HEK293 (cell line): ENCODE data around the gene ARPC1A.

Source experiments
- BCL11A ChIP-seq: fragments of 450-650 bp; formaldehyde crosslinking; IDR thresholded peaks from 2 replicates; pipeline ENCODE4 v1.5.1; 2016; ENCODE audit warnings: low read depth, missing biosample characterization, missing genetic modification characterization
- CTCF ChIP-seq: fragments of 450-650 bp; formaldehyde crosslinking; IDR thresholded peaks from 2 replicates; pipeline ENCODE4 v1.5.1; 2016; ENCODE audit warnings: missing biosample characterization, missing genetic modification characterization
- FEZF1 ChIP-seq: fragments of 450-650 bp; formaldehyde crosslinking; IDR thresholded peaks from 2 replicates; pipeline ENCODE4 v1.5.1; 2016; ENCODE audit warnings: missing biosample characterization, missing genetic modification characterization
- KLF7 ChIP-seq: fragments of 450-650 bp; formaldehyde crosslinking; IDR thresholded peaks from 2 replicates; pipeline ENCODE4 v1.5.1; 2016; ENCODE audit warnings: missing biosample characterization, missing genetic modification characterization, borderline replicate concordance
- PRDM10 ChIP-seq: fragments of 450-650 bp; formaldehyde crosslinking; IDR thresholded peaks from 2 replicates; pipeline ENCODE4 v1.5.1; 2016; ENCODE audit warnings: missing biosample characterization, missing genetic modification characterization
- YY1 ChIP-seq: fragments of 450-650 bp; formaldehyde crosslinking; IDR thresholded peaks from 2 replicates; pipeline ENCODE4 v1.5.1; 2018; ENCODE audit warnings: missing biosample characterization, missing genetic modification characterization
- ZBTB20 ChIP-seq: fragments of 450-650 bp; formaldehyde crosslinking; IDR thresholded peaks from 2 replicates; pipeline ENCODE4 v1.5.1; 2016; ENCODE audit warnings: missing biosample characterization, missing genetic modification characterization
- ZBTB7A ChIP-seq: fragments of 450-650 bp; formaldehyde crosslinking; IDR thresholded peaks from 2 replicates; pipeline ENCODE4 v1.5.1; 2016; ENCODE audit warnings: low read depth, missing biosample characterization, missing genetic modification characterization
- ZFP41 ChIP-seq: fragments of 450-650 bp; formaldehyde crosslinking; IDR thresholded peaks from 2 replicates; pipeline ENCODE4 v1.5.1; 2016; ENCODE audit warnings: missing biosample characterization, missing genetic modification characterization, borderline replicate concordance
- ZNF157 ChIP-seq: fragments of 450-650 bp; formaldehyde crosslinking; IDR thresholded peaks from 2 replicates; pipeline ENCODE4 v1.5.1; 2016; ENCODE audit warnings: missing biosample characterization, missing genetic modification characterization
- ZNF23 ChIP-seq: fragments of 450-650 bp; formaldehyde crosslinking; IDR thresholded peaks from 2 replicates; pipeline ENCODE4 v1.5.1; 2016; ENCODE audit warnings: missing biosample characterization, missing genetic modification characterization, borderline replicate concordance
- ZNF362 ChIP-seq: fragments of 450-650 bp; formaldehyde crosslinking; IDR thresholded peaks from 2 replicates; pipeline ENCODE4 v1.5.1; 2016; ENCODE audit warnings: missing biosample characterization, missing genetic modification characterization
- ZNF404 ChIP-seq: fragments of 450-650 bp; formaldehyde crosslinking; IDR thresholded peaks from 2 replicates; pipeline ENCODE4 v1.5.1; 2017; ENCODE audit warnings: missing biosample characterization, missing genetic modification characterization
- ZNF521 ChIP-seq: fragments of 450-650 bp; formaldehyde crosslinking; IDR thresholded peaks from 2 replicates; pipeline ENCODE4 v1.5.1; 2017; ENCODE audit warnings: missing biosample characterization, mild to moderate bottlenecking, missing genetic modification characterization
- ZNF623 ChIP-seq: fragments of 450-650 bp; formaldehyde crosslinking; IDR thresholded peaks from 2 replicates; pipeline ENCODE4 v1.5.1; 2016; ENCODE audit warnings: missing biosample characterization, missing genetic modification characterization
- ZNF654 ChIP-seq: fragments of 450-650 bp; formaldehyde crosslinking; IDR thresholded peaks from 2 replicates; pipeline ENCODE4 v1.5.1; 2016; ENCODE audit warnings: low read depth, missing biosample characterization, missing genetic modification characterization
- ZNF658 ChIP-seq: fragments of 450-650 bp; formaldehyde crosslinking; IDR thresholded peaks from 2 replicates; pipeline ENCODE4; 2016; ENCODE audit warnings: missing biosample characterization, missing genetic modification characterization
- ZNF677 ChIP-seq: fragments of 450-650 bp; IDR thresholded peaks from 2 replicates; pipeline ENCODE4 v1.5.0; 2018; ENCODE audit warnings: missing biosample characterization, mild to moderate bottlenecking, missing genetic modification characterization, moderate library complexity
- ZNF747 ChIP-seq: fragments of 450-650 bp; formaldehyde crosslinking; IDR thresholded peaks from 2 replicates; pipeline ENCODE4 v1.5.1; 2016; ENCODE audit warnings: missing biosample characterization, missing genetic modification characterization
- ZNF792 ChIP-seq: fragments of 450-650 bp; formaldehyde crosslinking; IDR thresholded peaks from 2 replicates; pipeline ENCODE4 v1.5.1; 2016; ENCODE audit warnings: missing biosample characterization, missing genetic modification characterization
- ZNF843 ChIP-seq: fragments of 450-650 bp; formaldehyde crosslinking; IDR thresholded peaks from 2 replicates; pipeline ENCODE4 v1.5.1; 2016; ENCODE audit warnings: missing biosample characterization, missing genetic modification characterization
- ZXDB ChIP-seq: fragments of 450-650 bp; formaldehyde crosslinking; IDR thresholded peaks from 2 replicates; pipeline ENCODE4 v1.5.1; 2016; ENCODE audit warnings: missing biosample characterization, missing genetic modification characterization
- TF ChIP-seq, protein P1 (sequence below): fragments of 450-650 bp; formaldehyde crosslinking; IDR thresholded peaks from 2 replicates; pipeline ENCODE4 v1.5.1; 2017; ENCODE audit warnings: missing biosample characterization, missing genetic modification characterization
- TF ChIP-seq, protein P2 (sequence below): fragments of 450-650 bp; formaldehyde crosslinking; IDR thresholded peaks from 2 replicates; pipeline ENCODE4; 2016; ENCODE audit warnings: missing biosample characterization, missing genetic modification characterization
- TF ChIP-seq, protein P3 (sequence below): fragments of 450-650 bp; formaldehyde crosslinking; IDR thresholded peaks from 2 replicates; pipeline ENCODE4 v1.5.1; 2016; ENCODE audit warnings: missing biosample characterization, missing genetic modification characterization, low read depth
- TF ChIP-seq, protein P4 (sequence below): fragments of 450-650 bp; formaldehyde crosslinking; IDR thresholded peaks from 2 replicates; pipeline ENCODE4 v1.5.1; 2016; ENCODE audit warnings: missing biosample characterization, missing genetic modification characterization

The ARPC1A gene

GRCh38 chr7:99374111-99375064 is 48.7 kb downstream of the ARPC1A start, which contains the start of gene ARPC1B (continued):
- TF ChIP-seq, protein P1, sequence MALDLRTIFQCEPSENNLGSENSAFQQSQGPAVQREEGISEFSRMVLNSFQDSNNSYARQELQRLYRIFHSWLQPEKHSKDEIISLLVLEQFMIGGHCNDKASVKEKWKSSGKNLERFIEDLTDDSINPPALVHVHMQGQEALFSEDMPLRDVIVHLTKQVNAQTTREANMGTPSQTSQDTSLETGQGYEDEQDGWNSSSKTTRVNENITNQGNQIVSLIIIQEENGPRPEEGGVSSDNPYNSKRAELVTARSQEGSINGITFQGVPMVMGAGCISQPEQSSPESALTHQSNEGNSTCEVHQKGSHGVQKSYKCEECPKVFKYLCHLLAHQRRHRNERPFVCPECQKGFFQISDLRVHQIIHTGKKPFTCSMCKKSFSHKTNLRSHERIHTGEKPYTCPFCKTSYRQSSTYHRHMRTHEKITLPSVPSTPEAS (tag by site-specific recombination) = no peak
- TF ChIP-seq ZNF677 (peak; percentile 13; the same call in 1 of the 2 replicates), ZNF23 (tag by site-specific recombination) (no peak), ZNF521 (no peak), ZNF747 (tag by site-specific recombination) (no peak), CTCF (tag by site-specific recombination) (no peak), ZNF362 (tag by site-specific recombination) (no peak), YY1 (no peak), PRDM10 (no peak), BCL11A (tag by site-specific recombination) (no peak), ZNF654 (tag by site-specific recombination) (no peak), KLF7 (tag by site-specific recombination) (no peak), ZXDB (tag by site-specific recombination) (no peak), ZNF404 (tag by site-specific recombination) (no peak), ZFP41 (tag by site-specific recombination) (no peak), ZNF157 (tag by site-specific recombination) (no peak), ZBTB20 (no peak), ZNF623 (tag by site-specific recombination) (no peak), ZBTB7A (tag by site-specific recombination) (no peak), FEZF1 (no peak), ZNF658 (tag by site-specific recombination) (no peak), ZNF792 (no peak), ZNF843 (tag by site-specific recombination) (no peak)
- TF ChIP-seq, protein P2, sequence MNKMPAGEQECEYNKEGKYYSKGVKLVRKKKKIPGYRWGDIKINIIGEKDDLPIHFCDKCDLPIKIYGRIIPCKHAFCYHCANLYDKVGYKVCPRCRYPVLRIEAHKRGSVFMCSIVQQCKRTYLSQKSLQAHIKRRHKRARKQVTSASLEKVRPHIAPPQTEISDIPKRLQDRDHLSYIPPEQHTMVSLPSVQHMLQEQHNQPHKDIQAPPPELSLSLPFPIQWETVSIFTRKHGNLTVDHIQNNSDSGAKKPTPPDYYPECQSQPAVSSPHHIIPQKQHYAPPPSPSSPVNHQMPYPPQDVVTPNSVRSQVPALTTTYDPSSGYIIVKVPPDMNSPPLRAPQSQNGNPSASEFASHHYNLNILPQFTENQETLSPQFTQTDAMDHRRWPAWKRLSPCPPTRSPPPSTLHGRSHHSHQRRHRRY = no peak
- TF ChIP-seq, protein P3, sequence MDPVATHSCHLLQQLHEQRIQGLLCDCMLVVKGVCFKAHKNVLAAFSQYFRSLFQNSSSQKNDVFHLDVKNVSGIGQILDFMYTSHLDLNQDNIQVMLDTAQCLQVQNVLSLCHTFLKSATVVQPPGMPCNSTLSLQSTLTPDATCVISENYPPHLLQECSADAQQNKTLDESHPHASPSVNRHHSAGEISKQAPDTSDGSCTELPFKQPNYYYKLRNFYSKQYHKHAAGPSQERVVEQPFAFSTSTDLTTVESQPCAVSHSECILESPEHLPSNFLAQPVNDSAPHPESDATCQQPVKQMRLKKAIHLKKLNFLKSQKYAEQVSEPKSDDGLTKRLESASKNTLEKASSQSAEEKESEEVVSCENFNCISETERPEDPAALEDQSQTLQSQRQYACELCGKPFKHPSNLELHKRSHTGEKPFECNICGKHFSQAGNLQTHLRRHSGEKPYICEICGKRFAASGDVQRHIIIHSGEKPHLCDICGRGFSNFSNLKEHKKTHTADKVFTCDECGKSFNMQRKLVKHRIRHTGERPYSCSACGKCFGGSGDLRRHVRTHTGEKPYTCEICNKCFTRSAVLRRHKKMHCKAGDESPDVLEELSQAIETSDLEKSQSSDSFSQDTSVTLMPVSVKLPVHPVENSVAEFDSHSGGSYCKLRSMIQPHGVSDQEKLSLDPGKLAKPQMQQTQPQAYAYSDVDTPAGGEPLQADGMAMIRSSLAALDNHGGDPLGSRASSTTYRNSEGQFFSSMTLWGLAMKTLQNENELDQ (tag by site-specific recombination) = no peak
- TF ChIP-seq, protein P4, sequence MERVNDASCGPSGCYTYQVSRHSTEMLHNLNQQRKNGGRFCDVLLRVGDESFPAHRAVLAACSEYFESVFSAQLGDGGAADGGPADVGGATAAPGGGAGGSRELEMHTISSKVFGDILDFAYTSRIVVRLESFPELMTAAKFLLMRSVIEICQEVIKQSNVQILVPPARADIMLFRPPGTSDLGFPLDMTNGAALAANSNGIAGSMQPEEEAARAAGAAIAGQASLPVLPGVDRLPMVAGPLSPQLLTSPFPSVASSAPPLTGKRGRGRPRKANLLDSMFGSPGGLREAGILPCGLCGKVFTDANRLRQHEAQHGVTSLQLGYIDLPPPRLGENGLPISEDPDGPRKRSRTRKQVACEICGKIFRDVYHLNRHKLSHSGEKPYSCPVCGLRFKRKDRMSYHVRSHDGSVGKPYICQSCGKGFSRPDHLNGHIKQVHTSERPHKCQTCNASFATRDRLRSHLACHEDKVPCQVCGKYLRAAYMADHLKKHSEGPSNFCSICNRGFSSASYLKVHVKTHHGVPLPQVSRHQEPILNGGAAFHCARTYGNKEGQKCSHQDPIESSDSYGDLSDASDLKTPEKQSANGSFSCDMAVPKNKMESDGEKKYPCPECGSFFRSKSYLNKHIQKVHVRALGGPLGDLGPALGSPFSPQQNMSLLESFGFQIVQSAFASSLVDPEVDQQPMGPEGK = peak; percentile 64; the same call in 1 of the 2 replicates
